CD4-positive, alpha-beta T cell (primary cell): ENCODE results near the gene CSNK1G1. TPM values are rescaled to one million over a fixed set of nuclear protein-coding genes. Genes with fewer than 3 reads are reported as not detected.

Experiments used
- ATAC-seq: fragments of 200-7000 bp; cut with Tn5 transposase; one replicate; pipeline ENCODE4 v1.10.0; 2022; ENCODE audit warnings: mild to moderate bottlenecking; ENCODE audit not compliant: poor library complexity
- CTCF ChIA-PET: fragments of 350-600 bp; sonication (Branson Sonifier 250); formaldehyde crosslinking; loops from one replicate; lab custom pipeline; 2021; ENCODE audit warnings: antibody characterized with exemption, inconsistent platforms; lab: Charles Lee
- POLR2A ChIA-PET: fragments of 350-600 bp; sonication (Branson Sonifier 250); formaldehyde crosslinking; loops from one replicate; lab custom pipeline; 2021; ENCODE audit warnings: antibody characterized with exemption, inconsistent platforms; lab: Charles Lee
- DNase-seq, 14 experiments: peaks; one replicate each; pipeline ENCODE4 v3.0.0-alpha.2; 2013 to 2020; ENCODE audit warnings: mixed read lengths in 2 of 14
- H3K27ac ChIP-seq, 2 donors: one replicate each; pipeline versions ENCODE4 v1.5.1 to v1.7.0; 2013; ENCODE audit warnings: low read length in 2 of 2, low read depth in 1 of 2, mild to moderate bottlenecking in 1 of 2
- H3K27me3 ChIP-seq, 2 experiments: 1 replicate in 1 of 2; 2 replicates in 1 of 2; pipeline versions ENCODE4 v1.6.1 to v1.7.0; 2013; ENCODE audit warnings: low read length in 2 of 2, control low read depth in 1 of 2, mild to moderate bottlenecking in 1 of 2, moderate library complexity in 1 of 2; ENCODE audit not compliant: insufficient read depth in 2 of 2, control insufficient read depth in 1 of 2
- H3K36me3 ChIP-seq: one replicate; pipeline ENCODE4 v1.6.1; 2013; ENCODE audit warnings: low read length, control low read depth; ENCODE audit not compliant: insufficient read depth
- H3K4me1 ChIP-seq: one replicate; pipeline ENCODE4 v1.6.1; 2013; ENCODE audit warnings: low read length, control low read depth; ENCODE audit not compliant: insufficient read depth
- H3K4me3 ChIP-seq: one replicate; pipeline ENCODE4 v1.5.1; 2013; ENCODE audit warnings: mild to moderate bottlenecking, low read length, moderate library complexity
- H3K9me3 ChIP-seq, 2 experiments: 1 replicate in 1 of 2; 2 replicates in 1 of 2; pipeline versions ENCODE4 v1.6.1 to v1.7.0; 2013; ENCODE audit warnings: low read length in 2 of 2, mild to moderate bottlenecking in 2 of 2, control low read depth in 1 of 2, moderate library complexity in 1 of 2; ENCODE audit not compliant: control insufficient read depth in 1 of 2, insufficient read depth in 1 of 2
- H3K27ac Mint-ChIP-seq: one replicate; pipeline ENCODE4 v1.8.0; 2020; ENCODE audit warnings: mixed read lengths
- H3K27me3 Mint-ChIP-seq: one replicate; pipeline ENCODE4 v1.8.0; 2021; ENCODE audit warnings: mixed read lengths
- H3K36me3 Mint-ChIP-seq: one replicate; pipeline ENCODE4 v1.8.0; 2021; ENCODE audit warnings: low read depth, mixed read lengths
- H3K4me1 Mint-ChIP-seq: one replicate; pipeline ENCODE4 v1.8.0; 2021; ENCODE audit warnings: low read depth, mixed read lengths
- H3K4me3 Mint-ChIP-seq: one replicate; pipeline ENCODE4 v1.8.0; 2020; ENCODE audit warnings: mild to moderate bottlenecking, mixed read lengths
- H3K9me3 Mint-ChIP-seq: one replicate; pipeline ENCODE4 v1.8.0; 2020; ENCODE audit warnings: mixed read lengths
- intact Hi-C, 2 experiments: fragments of 100-400 bp; cut with DNase I in 1 of 2; cut with micrococcal nuclease in 1 of 2; formaldehyde crosslinking; loops; one replicate each; pipeline versions ENCODE4 v1.15.1 to v1.9.0; 2023 to 2025; cut with DNase I, micrococcal nuclease
- total RNA-seq, 174 experiments: library from RNA in 2 of 174; stranded (reverse) in 2 of 174; gene quantifications; one replicate each; pipeline ENCODE4 v1.2.3 and lab custom pipeline; 2021 to 2026
- TF ChIP-seq, protein P1 (sequence below): fragments of 200-600 bp; IDR thresholded peaks from one replicate; pipeline ENCODE4 v1.8.0; 2022; ENCODE audit warnings: antibody characterized with exemption, mild to moderate bottlenecking

CSNK1G1 gene
- total RNA-seq, 2 experiments from 2014 or later = 12.2 to 13.7 TPM

DNA sequence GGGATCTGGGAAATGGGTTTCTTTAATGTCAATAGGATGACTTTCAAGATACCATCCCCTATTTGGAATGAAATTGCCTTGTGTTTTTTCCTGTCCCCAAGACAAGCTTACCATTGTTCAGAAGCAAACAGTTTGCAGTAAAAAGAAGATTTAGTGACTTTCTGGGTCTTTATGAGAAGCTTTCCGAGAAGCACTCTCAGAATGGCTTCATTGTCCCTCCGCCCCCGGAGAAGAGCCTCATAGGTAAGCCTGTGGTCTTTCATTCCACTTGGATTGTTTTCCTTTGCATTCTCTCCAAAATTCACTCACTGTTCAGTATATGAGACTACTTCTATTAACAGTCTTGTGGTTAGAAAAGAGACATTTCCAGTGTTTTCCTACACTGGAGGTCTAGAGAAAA, 230.0 kb downstream of the CSNK1G1 start:
- Histone ChIP-seq H3K36me3 (peaks cover 89% of the 10 kb centered on the region), H3K4me1 (no peaks in the 10 kb centered on the region), H3K27me3 (no peaks in the 10 kb centered on the region), H3K27ac (no peak overlapping the region), H3K4me3 (no peak overlapping the region), H3K9me3 (no peaks in the 10 kb centered on the region)
- TF ChIP-seq, protein P1, sequence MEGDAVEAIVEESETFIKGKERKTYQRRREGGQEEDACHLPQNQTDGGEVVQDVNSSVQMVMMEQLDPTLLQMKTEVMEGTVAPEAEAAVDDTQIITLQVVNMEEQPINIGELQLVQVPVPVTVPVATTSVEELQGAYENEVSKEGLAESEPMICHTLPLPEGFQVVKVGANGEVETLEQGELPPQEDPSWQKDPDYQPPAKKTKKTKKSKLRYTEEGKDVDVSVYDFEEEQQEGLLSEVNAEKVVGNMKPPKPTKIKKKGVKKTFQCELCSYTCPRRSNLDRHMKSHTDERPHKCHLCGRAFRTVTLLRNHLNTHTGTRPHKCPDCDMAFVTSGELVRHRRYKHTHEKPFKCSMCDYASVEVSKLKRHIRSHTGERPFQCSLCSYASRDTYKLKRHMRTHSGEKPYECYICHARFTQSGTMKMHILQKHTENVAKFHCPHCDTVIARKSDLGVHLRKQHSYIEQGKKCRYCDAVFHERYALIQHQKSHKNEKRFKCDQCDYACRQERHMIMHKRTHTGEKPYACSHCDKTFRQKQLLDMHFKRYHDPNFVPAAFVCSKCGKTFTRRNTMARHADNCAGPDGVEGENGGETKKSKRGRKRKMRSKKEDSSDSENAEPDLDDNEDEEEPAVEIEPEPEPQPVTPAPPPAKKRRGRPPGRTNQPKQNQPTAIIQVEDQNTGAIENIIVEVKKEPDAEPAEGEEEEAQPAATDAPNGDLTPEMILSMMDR = no peak
- ATAC-seq (no peak), DNase-seq (no peak)
- H3K36me3 Mint-ChIP-seq = peaks cover 91% of the 10 kb centered on the region
- H3K27me3 Mint-ChIP-seq = no peaks in the 10 kb centered on the region
- no peaks in the 10 kb centered on the region for H3K4me1 Mint-ChIP-seq
- H3K4me3 Mint-ChIP-seq = no peak overlapping the region
- POLR2A ChIA-PET = interaction anchor here (1.1 kb wide), 1 partner anchor 29 kb away, joined by 3 read pairs; no protein-coding TSS in a partner anchor
- intact Hi-C loops = no loop called here
- CTCF ChIA-PET = interaction anchor here (0.7 kb wide), 1 partner anchor 156 kb away, joined by 4 read pairs; no protein-coding TSS in a partner anchor
- H3K9me3 Mint-ChIP-seq = no peaks in the 10 kb centered on the region
- no peak overlapping the region for H3K27ac Mint-ChIP-seq

DNA sequence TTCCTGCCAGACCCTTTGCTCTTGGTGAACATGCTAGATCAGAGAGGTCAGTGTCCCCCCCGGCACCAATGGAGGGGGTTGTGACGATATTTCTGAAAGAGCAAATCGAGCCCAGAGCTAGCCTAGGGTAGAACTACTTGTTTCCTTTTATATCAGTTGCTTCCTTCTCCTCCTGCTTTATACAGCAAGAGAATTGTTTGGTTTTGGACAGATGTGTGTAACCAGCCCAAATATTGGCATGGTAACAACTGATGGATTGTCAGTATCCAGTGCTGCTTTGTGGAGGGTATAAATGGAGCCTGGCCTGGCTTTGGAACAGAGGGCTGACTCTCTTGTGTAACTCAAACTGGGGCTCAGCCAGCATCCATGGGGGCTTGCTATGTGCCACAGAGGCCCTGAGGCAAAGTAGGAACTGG, 233.0 kb downstream of the CSNK1G1 start:
- Histone ChIP-seq H3K4me1 (no peaks in the 10 kb centered on the region), H3K36me3 (peaks cover 88% of the 10 kb centered on the region), H3K9me3 (no peaks in the 10 kb centered on the region), H3K27ac (no peak overlapping the region), H3K27me3 (no peaks in the 10 kb centered on the region), H3K4me3 (no peak overlapping the region)
- ATAC-seq (no peak), DNase-seq (no peak)
- H3K4me1 Mint-ChIP-seq = no peaks in the 10 kb centered on the region
- H3K27me3 Mint-ChIP-seq = no peaks in the 10 kb centered on the region
- H3K4me3 Mint-ChIP-seq = no peak overlapping the region
- no peaks in the 10 kb centered on the region for H3K9me3 Mint-ChIP-seq
- CTCF ChIA-PET = interaction anchor here (0.6 to 1.5 kb wide), 2 partner anchors 9 to 30 kb away, joined by 3 to 5 read pairs; no protein-coding TSS in a partner anchor
- no peak overlapping the region for H3K27ac Mint-ChIP-seq
- H3K36me3 Mint-ChIP-seq = peaks cover 87% of the 10 kb centered on the region
- POLR2A ChIA-PET = no interaction called here
- TF ChIP-seq, protein P1 = no peak
- intact Hi-C loops = no loop called here

DNA sequence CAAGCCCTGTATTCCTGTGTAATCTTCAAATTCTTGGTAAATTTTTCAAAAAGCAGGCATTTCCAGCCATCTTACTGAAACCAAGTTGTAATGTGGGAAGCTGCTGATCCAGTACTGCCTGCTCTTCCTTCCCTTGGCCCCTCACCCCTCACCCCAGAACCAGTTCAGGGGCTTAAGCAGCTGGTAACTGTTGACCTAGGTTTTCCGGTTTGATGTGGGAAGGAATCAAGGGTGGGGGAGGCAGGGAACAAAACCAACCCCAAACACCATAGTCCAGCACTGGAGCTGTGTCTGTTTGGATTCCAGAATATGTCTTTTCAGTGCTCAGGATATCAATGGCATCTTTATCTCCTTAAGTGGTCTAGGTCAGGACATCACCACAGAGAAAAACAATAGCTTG, 233.5 kb downstream of the CSNK1G1 start:
- no peak overlapping the region for H3K27ac ChIP-seq
- peaks cover 88% of the 10 kb centered on the region for H3K36me3 ChIP-seq
- no peak overlapping the region for H3K4me3 ChIP-seq
- H3K27me3 Mint-ChIP-seq = no peaks in the 10 kb centered on the region
- intact Hi-C loops = no loop called here
- POLR2A ChIA-PET = interaction anchor here (1.0 kb wide), 1 partner anchor 31 kb away, joined by 3 read pairs; no protein-coding TSS in a partner anchor
- CTCF ChIA-PET = interaction anchor here (1.5 kb wide), 1 partner anchor 31 kb away, joined by 5 read pairs; no protein-coding TSS in a partner anchor
- H3K4me1 ChIP-seq = no peaks in the 10 kb centered on the region
- ATAC-seq = no peak
- no peak overlapping the region for H3K4me3 Mint-ChIP-seq
- TF ChIP-seq, protein P1 = no peak
- H3K9me3 Mint-ChIP-seq = no peaks in the 10 kb centered on the region
- no peak overlapping the region for H3K27ac Mint-ChIP-seq
- H3K4me1 Mint-ChIP-seq = no peaks in the 10 kb centered on the region
- H3K9me3 ChIP-seq = no peaks in the 10 kb centered on the region
- H3K36me3 Mint-ChIP-seq = peaks cover 87% of the 10 kb centered on the region
- DNase-seq = no peak
- H3K27me3 ChIP-seq = no peaks in the 10 kb centered on the region
